Muscle of leg (tissue), 11 donors: Measurements from ENCODE around the gene FAM219A. TPM values are rescaled to one million over a fixed set of nuclear protein-coding genes. Genes with fewer than 3 reads are reported as not detected.

Experiments
- DNase-seq: peaks from one replicate; pipeline ENCODE4 v3.0.0; 2013
- H3K27ac ChIP-seq: one replicate; pipeline ENCODE4 v1.5.1; 2013; ENCODE audit warnings: mild to moderate bottlenecking, low read length, control low read depth
- H3K27me3 ChIP-seq: one replicate; pipeline ENCODE4 v1.6.1; 2013; ENCODE audit warnings: low read length; ENCODE audit not compliant: control insufficient read depth, insufficient read depth
- H3K36me3 ChIP-seq: one replicate; pipeline ENCODE4 v1.6.1; 2013; ENCODE audit warnings: low read length; ENCODE audit not compliant: control insufficient read depth, insufficient read depth
- H3K4me1 ChIP-seq: one replicate; pipeline ENCODE4 v1.6.1; 2013; ENCODE audit warnings: low read length; ENCODE audit not compliant: control insufficient read depth, insufficient read depth
- H3K4me3 ChIP-seq: one replicate; pipeline ENCODE4 v1.5.1; 2013; ENCODE audit warnings: low read length, control low read depth
- H3K9me3 ChIP-seq: replicated peaks from 2 replicates; pipeline ENCODE4 v1.6.1; 2013; ENCODE audit warnings: low read depth, low read length; ENCODE audit not compliant: control insufficient read depth
- WGBS: methylation state at CpG from one replicate; pipeline ENCODE4 v1.1.5; 2013; ENCODE audit warnings: missing lambda C conversion rate; ENCODE audit not compliant: insufficient coverage; 5-methylcytosine and 5-hydroxymethylcytosine counted together
- polyA plus RNA-seq, 8 donors: library from polyadenylated mRNA; unstranded; fragments of 120-200 nt; gene quantifications; one replicate each; pipeline versions ENCODE4 v1.2.1 to v1.2.3, GENCODE V29; 2013; ENCODE audit warnings: inconsistent platforms in 1 of 8, low replicate concordance in 1 of 8; ENCODE audit not compliant: insufficient read length in 8 of 8, insufficient read depth in 1 of 8
- total RNA-seq: library from RNA; stranded (reverse); fragments of 120-200 nt; gene quantifications from one replicate; pipeline ENCODE4 v1.2.4, GENCODE V29; 2013

FAM219A gene
- total and polyA plus RNA-seq, 9 donors, result 6.0 to 13.3 (median 11.8) TPM

- Histone ChIP-seq H3K27ac (no peak overlapping the region), H3K36me3 (no peaks in the 10 kb centered on the region), H3K4me3 (no peak overlapping the region), H3K9me3 (no peaks in the 10 kb centered on the region), H3K4me1 (peaks cover 2% of the 10 kb centered on the region), H3K27me3 (peaks cover 6% of the 10 kb centered on the region)
- DNase-seq, result no peak
- 49% methylated on average over 2 of the region's 2 CpGs for WGBS
Observed at GRCh38 chr9:34463901-34464232, 5.5 kb upstream of the FAM219A start.

- peak; percentile 16 for DNase-seq
- no peak overlapping the region for H3K27ac ChIP-seq
- H3K27me3 ChIP-seq, result peaks cover 6% of the 10 kb centered on the region
- H3K9me3 ChIP-seq, result no peaks in the 10 kb centered on the region
- H3K4me3 ChIP-seq, result no peak overlapping the region
- 45% methylated on average over 3 of the region's 5 CpGs for WGBS
- no peaks in the 10 kb centered on the region for H3K36me3 ChIP-seq
- peaks cover 4% of the 10 kb centered on the region for H3K4me1 ChIP-seq
Observed at GRCh38 chr9:34463098-34463900, 4.9 kb upstream of the FAM219A start.

GRCh38 chr9:34459941-34460340 lies 1.6 kb upstream of the FAM219A start:
- 42% methylated on average over 3 of the region's 3 CpGs for WGBS
- H3K36me3 ChIP-seq, result no peaks in the 10 kb centered on the region
- no peak overlapping the region for H3K27ac ChIP-seq
- no peaks in the 10 kb centered on the region for H3K9me3 ChIP-seq
- peaks cover 6% of the 10 kb centered on the region for H3K27me3 ChIP-seq
- no peak for DNase-seq
- H3K4me1 ChIP-seq, result peaks cover 15% of the 10 kb centered on the region
- no peak overlapping the region for H3K4me3 ChIP-seq

GRCh38 chr9:34459356-34459755 lies 986 bp upstream of the FAM219A start:
- peaks cover 6% of the 10 kb centered on the region for H3K27me3 ChIP-seq
- H3K9me3 ChIP-seq, result no peaks in the 10 kb centered on the region
- DNase-seq, result no peak
- H3K4me3 ChIP-seq, result no peak overlapping the region
- H3K36me3 ChIP-seq, result no peaks in the 10 kb centered on the region
- peaks cover 17% of the 10 kb centered on the region for H3K4me1 ChIP-seq
- H3K27ac ChIP-seq, result no peak overlapping the region
- 84% methylated on average over 13 of the region's 14 CpGs for WGBS

- Histone ChIP-seq H3K4me3 (peak overlapping the region; percentile 7), H3K9me3 (no peaks in the 10 kb centered on the region), H3K27ac (no peak overlapping the region), H3K27me3 (peaks cover 6% of the 10 kb centered on the region), H3K4me1 (peaks cover 19% of the 10 kb centered on the region), H3K36me3 (no peaks in the 10 kb centered on the region)
- 10% methylated on average over 11 of the region's 11 CpGs for WGBS
- no peak for DNase-seq
Observed at GRCh38 chr9:34458959-34459340, 580 bp upstream of the FAM219A start.

GRCh38 chr9:34457266-34458012 lies 931 bp downstream of the FAM219A start:
- H3K36me3 ChIP-seq, result no peaks in the 10 kb centered on the region
- H3K27ac ChIP-seq, result peak overlapping the region; percentile 79
- H3K9me3 ChIP-seq, result no peaks in the 10 kb centered on the region
- H3K4me3 ChIP-seq, result peak overlapping the region; percentile 66
- WGBS, result 3% methylated on average over 48 of the region's 48 CpGs
- H3K27me3 ChIP-seq, result peaks cover 6% of the 10 kb centered on the region
- peaks cover 19% of the 10 kb centered on the region for H3K4me1 ChIP-seq
- peak; percentile 79 for DNase-seq

- no peak for DNase-seq
- 43% methylated on average over 3 of the region's 4 CpGs for WGBS
- H3K9me3 ChIP-seq, result no peaks in the 10 kb centered on the region
- peak overlapping the region; percentile 66 for H3K4me3 ChIP-seq
- peaks cover 6% of the 10 kb centered on the region for H3K27me3 ChIP-seq
- H3K27ac ChIP-seq, result peak overlapping the region; percentile 79
- no peaks in the 10 kb centered on the region for H3K36me3 ChIP-seq
- peaks cover 19% of the 10 kb centered on the region for H3K4me1 ChIP-seq
Observed at GRCh38 chr9:34456746-34457145, 1.6 kb downstream of the FAM219A start.

- no peak overlapping the region for H3K4me3 ChIP-seq
- peaks cover 6% of the 10 kb centered on the region for H3K27me3 ChIP-seq
- 100% methylated on average over 1 of the region's 1 CpG for WGBS
- peak overlapping the region; percentile 15 for H3K27ac ChIP-seq
- H3K4me1 ChIP-seq, result peaks cover 23% of the 10 kb centered on the region
- DNase-seq, result no peak
- H3K9me3 ChIP-seq, result no peaks in the 10 kb centered on the region
- no peaks in the 10 kb centered on the region for H3K36me3 ChIP-seq
Observed at GRCh38 chr9:34456151-34456550, 2.2 kb downstream of the FAM219A start.

GRCh38 chr9:34454571-34455065 lies 3.8 kb downstream of the FAM219A start:
- Histone ChIP-seq H3K9me3 (no peaks in the 10 kb centered on the region), H3K27me3 (peaks cover 2% of the 10 kb centered on the region), H3K27ac (no peak overlapping the region), H3K36me3 (no peaks in the 10 kb centered on the region), H3K4me3 (no peak overlapping the region), H3K4me1 (peaks cover 26% of the 10 kb centered on the region)
- WGBS, result 60% methylated on average over 1 of the region's 3 CpGs
- no peak for DNase-seq

- WGBS, result 95% methylated on average over 2 of the region's 2 CpGs
- Histone ChIP-seq H3K27ac (no peak overlapping the region), H3K9me3 (no peaks in the 10 kb centered on the region), H3K4me3 (no peak overlapping the region), H3K4me1 (peaks cover 20% of the 10 kb centered on the region), H3K27me3 (no peaks in the 10 kb centered on the region), H3K36me3 (no peaks in the 10 kb centered on the region)
- DNase-seq, result no peak
Observed at GRCh38 chr9:34452568-34452967, 5.8 kb downstream of the FAM219A start.
